GM23338 (cell line): ENCODE data around the gene TBC1D10B. TPM values are rescaled to one million over a fixed set of nuclear protein-coding genes. Genes with fewer than 3 reads are reported as not detected.
A peak's percentile ranks its signal among the peaks of the same experiment; 100 is the strongest.

Source experiments
- ATAC-seq: fragments of 200-7000 bp; cut with Tn5 transposase; 3 replicates; pipeline ENCODE4 v1.9.1; 2020
- DNase-seq: peaks from one replicate; pipeline ENCODE4 v3.0.0-alpha.2; 2015; ENCODE audit warnings: low spot score
- H2AFZ ChIP-seq: fragments of 200-600 bp; sonication (generic); 2 replicates; pipeline ENCODE4 v1.8.0; 2016; ENCODE audit warnings: antibody characterized with exemption, mild to moderate bottlenecking, moderate library complexity
- H3F3A ChIP-seq: fragments of 200-600 bp; sonication (generic); replicated peaks from 2 replicates; pipeline ENCODE4 v1.8.0; 2017; ENCODE audit warnings: antibody characterized with exemption, mixed run types, low read depth
- H3K27ac ChIP-seq: fragments of 200-600 bp; sonication (generic); 2 replicates; pipeline ENCODE4 v1.6.1; 2016; ENCODE audit warnings: low read depth
- H3K27me3 ChIP-seq: fragments of 200-600 bp; sonication (generic); 2 replicates; pipeline ENCODE4 v1.8.0; 2016; ENCODE audit warnings: mild to moderate bottlenecking, mixed run types, moderate library complexity; ENCODE audit not compliant: insufficient read depth
- H3K36me3 ChIP-seq: fragments of 200-600 bp; sonication (generic); 2 replicates; pipeline ENCODE4 v1.8.0; 2016; ENCODE audit warnings: mild to moderate bottlenecking; ENCODE audit not compliant: insufficient read depth
- H3K4me1 ChIP-seq: fragments of 200-600 bp; sonication (generic); 2 replicates; pipeline ENCODE4 v1.8.0; 2016; ENCODE audit warnings: mild to moderate bottlenecking, moderate library complexity; ENCODE audit not compliant: insufficient read depth
- H3K4me2 ChIP-seq: fragments of 200-600 bp; sonication (generic); 2 replicates; pipeline ENCODE4 v1.7.1; 2017; ENCODE audit warnings: mixed run types
- H3K4me3 ChIP-seq: fragments of 200-600 bp; sonication (generic); 2 replicates; pipeline ENCODE4 v1.6.1; 2016; ENCODE audit warnings: mixed run types
- H3K79me2 ChIP-seq: fragments of 200-600 bp; sonication (generic); replicated peaks from 2 replicates; pipeline ENCODE4 v1.8.0; 2017; ENCODE audit warnings: mild to moderate bottlenecking; ENCODE audit not compliant: insufficient read depth
- H3K9me2 ChIP-seq: fragments of 200-600 bp; sonication (generic); 2 replicates; pipeline ENCODE4 v1.8.0; 2017; ENCODE audit not compliant: insufficient read depth
- H4K20me1 ChIP-seq: fragments of 200-600 bp; sonication (generic); replicated peaks from 2 replicates; pipeline ENCODE4 v1.8.0; 2017; ENCODE audit warnings: mild to moderate bottlenecking; ENCODE audit not compliant: insufficient read depth
- H3K27ac Mint-ChIP-seq: 2 replicates; pipeline ENCODE4 v1.8.0; 2020; ENCODE audit warnings: inconsistent platforms, mild to moderate bottlenecking, moderate library complexity, mixed read lengths
- H3K27me3 Mint-ChIP-seq: 3 replicates; pipeline ENCODE4 v1.8.0; 2022; ENCODE audit warnings: low read depth, mild to moderate bottlenecking, moderate library complexity, mixed read lengths, inconsistent platforms; ENCODE audit not compliant: insufficient read depth, poor library complexity
- H3K36me3 Mint-ChIP-seq: 3 replicates; pipeline ENCODE4 v1.8.0; 2021; ENCODE audit warnings: low read depth, mild to moderate bottlenecking, inconsistent platforms, moderate library complexity, mixed read lengths
- H3K4me1 Mint-ChIP-seq: 3 replicates; pipeline ENCODE4 v1.8.0; 2020; ENCODE audit warnings: mild to moderate bottlenecking, inconsistent platforms, mixed read lengths
- H3K4me3 Mint-ChIP-seq: 3 replicates; pipeline ENCODE4 v1.8.0; 2021; ENCODE audit warnings: moderate library complexity, mild to moderate bottlenecking, inconsistent platforms, mixed read lengths
- H3K9me3 Mint-ChIP-seq: 3 replicates; pipeline ENCODE4 v1.8.0; 2020; ENCODE audit warnings: moderate library complexity, mild to moderate bottlenecking, inconsistent platforms, mixed read lengths
- STAT1 ChIP-seq: IDR thresholded peaks from one replicate; pipeline ENCODE4 v1.6.1; 2016; ENCODE audit warnings: antibody characterized with exemption; ENCODE audit not compliant: unreplicated experiment
- ZNF462 ChIP-seq: fragments of 250-450 bp; sonication (Bioruptor Pico); IDR thresholded peaks from 2 replicates; pipeline ENCODE4 v1.5.0; 2020; ENCODE audit warnings: mild to moderate bottlenecking, moderate library complexity
- polyA plus RNA-seq: library from polyadenylated mRNA; unstranded; fragments of >200 nt; fragmentation: Nextera tagmentation; extraction: Ambion mirVana; gene quantifications from 2 replicates; pipeline ENCODE4 v1.2.1, GENCODE V29; 2016
- total RNA-seq: library from RNA; depleted of rRNA; stranded (reverse); fragments of >200 nt; shearing (Covaris generic); gene quantifications from 2 replicates; pipeline ENCODE4 v1.2.3, GENCODE V29; 2014
- TF ChIP-seq, protein P1 (sequence below), 2 experiments: fragments of 200-600 bp in 1 of 2; sonication (generic) in 1 of 2; conservative IDR thresholded peaks; 2 replicates each; pipeline versions ENCODE4 v1.5.1 to v1.6.1; 2016 to 2017; ENCODE audit warnings: antibody characterized with exemption in 2 of 2, low read depth in 2 of 2, mild to moderate bottlenecking in 2 of 2, moderate library complexity in 1 of 2

Gene TBC1D10B
- total and polyA plus RNA-seq, 2 experiments from 2014 or later = 13.3 to 30.8 TPM

GRCh38 chr16:30358990-30359870 is 11.1 kb downstream of the TBC1D10B start:
- peaks cover 11% of the 10 kb centered on the region for H3K79me2 ChIP-seq
- H3K4me3 ChIP-seq = no peak overlapping the region
- H3K36me3 Mint-ChIP-seq = peaks cover 34% of the 10 kb centered on the region
- no peaks in the 10 kb centered on the region for H3K27me3 ChIP-seq
- no peak overlapping the region for H3K27ac ChIP-seq
- DNase-seq (peak; percentile 57), ATAC-seq (no peak; the same call in 2 of the 3 replicates)
- no peak overlapping the region for H3K27ac Mint-ChIP-seq
- H3K9me2 ChIP-seq = no peaks in the 10 kb centered on the region
- no peak overlapping the region for H3K4me3 Mint-ChIP-seq
- H3K4me1 Mint-ChIP-seq = peaks cover 29% of the 10 kb centered on the region
- TF ChIP-seq, protein P1, sequence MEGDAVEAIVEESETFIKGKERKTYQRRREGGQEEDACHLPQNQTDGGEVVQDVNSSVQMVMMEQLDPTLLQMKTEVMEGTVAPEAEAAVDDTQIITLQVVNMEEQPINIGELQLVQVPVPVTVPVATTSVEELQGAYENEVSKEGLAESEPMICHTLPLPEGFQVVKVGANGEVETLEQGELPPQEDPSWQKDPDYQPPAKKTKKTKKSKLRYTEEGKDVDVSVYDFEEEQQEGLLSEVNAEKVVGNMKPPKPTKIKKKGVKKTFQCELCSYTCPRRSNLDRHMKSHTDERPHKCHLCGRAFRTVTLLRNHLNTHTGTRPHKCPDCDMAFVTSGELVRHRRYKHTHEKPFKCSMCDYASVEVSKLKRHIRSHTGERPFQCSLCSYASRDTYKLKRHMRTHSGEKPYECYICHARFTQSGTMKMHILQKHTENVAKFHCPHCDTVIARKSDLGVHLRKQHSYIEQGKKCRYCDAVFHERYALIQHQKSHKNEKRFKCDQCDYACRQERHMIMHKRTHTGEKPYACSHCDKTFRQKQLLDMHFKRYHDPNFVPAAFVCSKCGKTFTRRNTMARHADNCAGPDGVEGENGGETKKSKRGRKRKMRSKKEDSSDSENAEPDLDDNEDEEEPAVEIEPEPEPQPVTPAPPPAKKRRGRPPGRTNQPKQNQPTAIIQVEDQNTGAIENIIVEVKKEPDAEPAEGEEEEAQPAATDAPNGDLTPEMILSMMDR (conservative IDR thresholded peaks at IDR 0.05; ENCODE audit: low read depth in 2 of 2) = peak in 1 of 2 experiments; percentile 51; a peak in 2 of 4 replicates
- no peak for TF ChIP-seq STAT1
- H3K9me3 Mint-ChIP-seq = peaks cover 4% of the 10 kb centered on the region; the same call in 2 of the 3 replicates
- no peak overlapping the region for H3K4me2 ChIP-seq
- H4K20me1 ChIP-seq = peaks cover 4% of the 10 kb centered on the region; the same call in 1 of the 2 replicates
- H3F3A ChIP-seq = 0 out of 2 replicates have a peak, but pooled peaks cover 3% of the 10 kb centered on the region
- peaks cover 23% of the 10 kb centered on the region for H3K27me3 Mint-ChIP-seq
- H3K36me3 ChIP-seq = no peaks in the 10 kb centered on the region
- no peak overlapping the region for H2AFZ ChIP-seq
- H3K4me1 ChIP-seq = peaks cover 3% of the 10 kb centered on the region; the same call in 1 of the 2 replicates

DNA sequence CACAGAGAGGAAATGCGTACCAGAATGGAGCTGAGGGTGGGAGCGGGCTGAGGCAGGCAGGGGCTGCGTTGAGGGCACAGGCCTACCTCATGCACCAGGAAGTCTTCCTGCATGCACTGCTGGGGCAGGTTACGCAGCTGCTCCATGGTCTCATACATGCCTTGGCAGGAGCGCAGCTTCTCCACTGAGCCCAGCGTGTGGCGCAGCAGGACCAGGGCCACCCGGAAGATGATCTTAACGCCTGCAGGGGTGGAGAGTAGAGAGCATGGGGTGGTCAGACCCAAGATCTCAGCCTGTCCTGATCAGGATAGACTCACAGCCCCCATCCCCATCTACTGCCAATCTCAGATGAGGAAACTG is 11.7 kb downstream of the TBC1D10B start:
- ATAC-seq (no peak), DNase-seq (no peak)
- Mint-ChIP-seq H3K4me3 (no peak overlapping the region), H3K27ac (no peak overlapping the region), H3K4me1 (peaks cover 31% of the 10 kb centered on the region), H3K9me3 (peaks cover 4% of the 10 kb centered on the region; the same call in 2 of the 3 replicates), H3K36me3 (peaks cover 40% of the 10 kb centered on the region), H3K27me3 (peaks cover 23% of the 10 kb centered on the region)
- TF ChIP-seq ZNF462 (CRISPR knock-in tag) = no peak
- TF ChIP-seq, protein P1 (conservative IDR thresholded peaks at IDR 0.05; ENCODE audit: low read depth in 2 of 2) = peak in 1 of 2 experiments; percentile 18; a peak in 2 of 4 replicates
- Histone ChIP-seq H3K4me1 (peaks cover 3% of the 10 kb centered on the region), H3K9me2 (no peaks in the 10 kb centered on the region), H3K4me2 (no peak overlapping the region), H2AFZ (no peak overlapping the region), H3F3A (0 out of 2 replicates have a peak, but pooled peaks cover 3% of the 10 kb centered on the region), H3K36me3 (no peaks in the 10 kb centered on the region), H3K79me2 (peaks cover 15% of the 10 kb centered on the region), H3K27ac (no peak overlapping the region), H4K20me1 (peaks cover 4% of the 10 kb centered on the region; the same call in 1 of the 2 replicates), H3K4me3 (no peak overlapping the region), H3K27me3 (no peaks in the 10 kb centered on the region)
